AG04449 (cell line): Measurements from ENCODE around the gene LTBP2.

Experiments used
- CTCF ChIA-PET: fragments of 350-600 bp; formaldehyde crosslinking; extraction: SDS; loops from one replicate; lab custom pipeline; 2021; ENCODE audit warnings: antibody characterized with exemption; lab: Yijun Ruan, JAX
- POLR2A ChIA-PET: fragments of 400-600, 350-600 bp; formaldehyde crosslinking; extraction: SDS; loops from one replicate; lab custom pipeline; 2020; ENCODE audit warnings: antibody characterized with exemption, inconsistent platforms; lab: Yijun Ruan, JAX
- DNase-seq: peaks from one replicate; pipeline ENCODE4 v3.0.0-alpha.2; 2010; ENCODE audit warnings: low read depth, low spot score
- H3K4me3 ChIP-seq: 2 replicates; pipeline ENCODE4 v1.5.1; 2011; ENCODE audit warnings: low read depth, mild to moderate bottlenecking, control low read depth, low read length
- TF ChIP-seq, protein P1 (sequence below): IDR thresholded peaks from one replicate; pipeline ENCODE4 v1.5.1; 2011; ENCODE audit warnings: mild to moderate bottlenecking, moderate library complexity, low read length, control low read depth, inconsistent platforms; ENCODE audit not compliant: insufficient read depth; ENCODE audit errors: missing control alignments

The LTBP2 gene

GRCh38 chr14:74474376-74474775 lies 137.7 kb downstream of the LTBP2 start:
- no peak for DNase-seq
- CTCF ChIA-PET: interaction anchor here (1.2 to 12.6 kb wide), 4 partner anchors 16 to 217 kb away, joined by 4 to 164 read pairs (median 70); partner anchors contain the start of gene ABCD4
- TF ChIP-seq, protein P1, sequence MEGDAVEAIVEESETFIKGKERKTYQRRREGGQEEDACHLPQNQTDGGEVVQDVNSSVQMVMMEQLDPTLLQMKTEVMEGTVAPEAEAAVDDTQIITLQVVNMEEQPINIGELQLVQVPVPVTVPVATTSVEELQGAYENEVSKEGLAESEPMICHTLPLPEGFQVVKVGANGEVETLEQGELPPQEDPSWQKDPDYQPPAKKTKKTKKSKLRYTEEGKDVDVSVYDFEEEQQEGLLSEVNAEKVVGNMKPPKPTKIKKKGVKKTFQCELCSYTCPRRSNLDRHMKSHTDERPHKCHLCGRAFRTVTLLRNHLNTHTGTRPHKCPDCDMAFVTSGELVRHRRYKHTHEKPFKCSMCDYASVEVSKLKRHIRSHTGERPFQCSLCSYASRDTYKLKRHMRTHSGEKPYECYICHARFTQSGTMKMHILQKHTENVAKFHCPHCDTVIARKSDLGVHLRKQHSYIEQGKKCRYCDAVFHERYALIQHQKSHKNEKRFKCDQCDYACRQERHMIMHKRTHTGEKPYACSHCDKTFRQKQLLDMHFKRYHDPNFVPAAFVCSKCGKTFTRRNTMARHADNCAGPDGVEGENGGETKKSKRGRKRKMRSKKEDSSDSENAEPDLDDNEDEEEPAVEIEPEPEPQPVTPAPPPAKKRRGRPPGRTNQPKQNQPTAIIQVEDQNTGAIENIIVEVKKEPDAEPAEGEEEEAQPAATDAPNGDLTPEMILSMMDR: no peak
- POLR2A ChIA-PET: no interaction called here
- no peak overlapping the region for H3K4me3 ChIP-seq

GRCh38 chr14:74472601-74473000 lies 139.4 kb downstream of the LTBP2 start:
- no peak overlapping the region for H3K4me3 ChIP-seq
- TF ChIP-seq, protein P1: no peak
- ChIA-PET POLR2A (no interaction called here), CTCF (interaction anchor here (10.9 to 12.6 kb wide), 2 partner anchors 14 to 106 kb away, joined by 131 to 164 read pairs; no protein-coding TSS in a partner anchor)
- DNase-seq: no peak

DNA sequence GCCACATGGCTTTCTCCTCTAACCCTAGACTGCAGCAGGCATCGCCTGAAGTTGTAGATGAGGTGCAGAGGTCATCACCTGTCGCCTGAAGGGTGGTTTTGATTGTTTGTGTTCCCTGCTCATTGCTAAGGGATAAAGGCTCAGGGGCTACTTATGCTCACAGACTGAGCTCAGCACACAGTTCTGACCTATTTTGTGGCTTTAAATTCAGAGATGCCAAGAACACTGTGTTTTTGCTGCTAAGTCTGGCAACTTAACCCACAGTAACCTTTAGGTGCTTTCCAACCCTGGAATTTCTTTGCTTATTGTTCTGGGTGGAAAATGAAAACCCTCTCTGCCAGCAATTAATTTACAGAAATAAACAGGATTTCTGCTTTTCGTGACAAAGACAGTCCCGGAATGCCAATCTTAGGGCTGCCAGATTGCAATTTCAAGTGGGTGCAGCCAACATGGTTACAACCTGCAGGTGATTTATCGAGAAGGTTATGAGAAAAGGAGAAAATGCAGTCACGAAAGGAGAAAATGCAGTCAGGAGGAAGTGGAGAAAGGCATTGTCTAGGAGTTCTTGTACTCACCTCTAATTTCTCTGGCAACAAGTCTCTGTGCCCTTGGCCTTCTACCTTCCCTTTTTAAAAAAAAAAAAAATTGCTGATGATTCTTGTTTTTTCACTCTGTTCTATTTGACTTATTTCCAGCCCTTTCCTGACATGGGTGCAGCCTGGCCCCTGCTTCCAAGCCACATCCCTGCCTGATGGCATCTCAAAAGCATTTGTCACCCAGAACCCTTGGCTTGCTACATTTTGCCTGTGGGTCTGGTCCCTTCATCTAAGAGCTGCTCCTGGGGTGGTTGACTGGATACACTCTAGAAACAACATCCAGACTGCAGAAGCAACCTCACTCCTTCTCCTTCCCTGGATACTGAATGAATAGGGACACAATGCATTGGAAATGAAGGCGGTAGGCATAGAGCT lies 142.2 kb downstream of the LTBP2 start:
- TF ChIP-seq, protein P1: no peak
- H3K4me3 ChIP-seq: no peak overlapping the region
- CTCF ChIA-PET: interaction anchor here (1.2 kb wide), 1 partner anchor 9 kb away, joined by 3 read pairs; no protein-coding TSS in a partner anchor
- POLR2A ChIA-PET: no interaction called here
- DNase-seq: no peak

GRCh38 chr14:74468513-74468912 lies 143.5 kb downstream of the LTBP2 start:
- ChIA-PET CTCF (no interaction called here), POLR2A (no interaction called here)
- TF ChIP-seq, protein P1: no peak
- no peak overlapping the region for H3K4me3 ChIP-seq
- DNase-seq: no peak

DNA sequence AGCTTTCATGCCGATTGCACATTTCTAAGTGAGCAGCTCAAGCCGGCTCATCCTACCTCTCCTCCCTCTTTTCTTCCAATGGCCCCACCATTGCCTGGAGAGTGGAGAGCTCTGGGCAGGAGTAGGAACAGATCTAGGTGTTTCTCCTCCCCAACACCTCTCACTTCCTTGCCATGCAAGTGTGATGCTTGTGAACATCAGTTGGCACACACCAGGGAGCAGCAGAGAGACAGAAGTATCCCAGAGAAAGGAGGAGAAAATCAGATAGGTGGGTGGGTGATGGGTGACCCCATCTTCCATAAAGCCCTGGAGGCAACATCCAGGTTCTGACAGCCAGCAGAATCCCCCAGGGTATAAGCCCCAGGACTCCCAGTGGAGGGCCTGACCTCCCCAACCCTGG lies 146.7 kb downstream of the LTBP2 start:
- TF ChIP-seq, protein P1: no peak
- DNase-seq: no peak
- ChIA-PET POLR2A (no interaction called here), CTCF (interaction anchor here (0.8 kb wide), 1 partner anchor 8 kb away, joined by 4 read pairs; no protein-coding TSS in a partner anchor)
- H3K4me3 ChIP-seq: no peak overlapping the region

DNA sequence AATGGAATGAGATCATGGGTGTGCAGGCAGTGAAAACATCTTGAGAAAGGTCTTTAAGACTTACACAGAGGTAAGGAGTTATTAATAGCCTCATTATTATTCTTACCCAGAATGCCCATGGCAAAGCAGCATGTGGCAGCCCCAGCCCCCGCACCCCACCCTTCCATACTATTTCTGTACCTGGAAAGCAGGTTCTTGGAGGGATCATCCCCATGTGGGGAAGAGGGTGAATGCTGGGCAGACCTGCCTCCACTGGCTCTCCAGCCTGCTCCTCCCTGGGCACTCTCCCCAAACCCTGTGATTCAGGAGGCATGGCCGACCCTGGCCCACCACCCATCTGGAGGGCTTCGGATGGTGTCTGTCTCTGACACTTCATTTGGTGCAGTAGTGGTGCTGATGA lies 147.3 kb downstream of the LTBP2 start:
- CTCF ChIA-PET: interaction anchor here (12.4 kb wide), 1 partner anchor 14 kb away, joined by 164 read pairs; no protein-coding TSS in a partner anchor
- no peak for DNase-seq
- TF ChIP-seq, protein P1: no peak
- no peak overlapping the region for H3K4me3 ChIP-seq
- POLR2A ChIA-PET: interaction anchor here (0.6 kb wide), 1 partner anchor 147 kb away, joined by 3 read pairs; no protein-coding TSS in a partner anchor
